ENCODE data around the gene LEAP2. TPM values are rescaled to one million over a fixed set of nuclear protein-coding genes. Genes with fewer than 3 reads are reported as not detected.

The LEAP2 gene
- total RNA-seq, 1 donor from 2014 or later = 0.91 TPM

- H3K4me1 Mint-ChIP-seq (ENCODE audit: unreplicated experiment) = peaks cover 11% of the 10 kb centered on the region
- no peak for TF ChIP-seq CTCF (IDR thresholded peaks at IDR 0.05)
- H3K27ac Mint-ChIP-seq (ENCODE audit: unreplicated experiment) = no peak overlapping the region
- no peak overlapping the region for H3K4me3 Mint-ChIP-seq (ENCODE audit: unreplicated experiment)
- no peaks in the 10 kb centered on the region for H3K9me3 Mint-ChIP-seq (ENCODE audit: unreplicated experiment)
- no peak for DNase-seq (ENCODE audit: extremely low spot score, unreplicated experiment)
- H3K27me3 Mint-ChIP-seq (ENCODE audit: unreplicated experiment) = no peaks in the 10 kb centered on the region
- H3K36me3 Mint-ChIP-seq (ENCODE audit: unreplicated experiment) = no peaks in the 10 kb centered on the region
Observed at GRCh38 chr5:132837868-132838267, 35.6 kb upstream of the LEAP2 start.

GRCh38 chr5:132838516-132839282 lies 34.8 kb upstream of the LEAP2 start:
- no peaks in the 10 kb centered on the region for H3K9me3 Mint-ChIP-seq (ENCODE audit: unreplicated experiment)
- no peak for DNase-seq (ENCODE audit: extremely low spot score, unreplicated experiment)

GRCh38 chr5:132839426-132840301 lies 33.8 kb upstream of the LEAP2 start:
- Mint-ChIP-seq H3K4me3 (ENCODE audit: unreplicated experiment) (no peak overlapping the region), H3K27ac (ENCODE audit: unreplicated experiment) (no peak overlapping the region)

More at GRCh38 chr5:132838516-132839282, 34.8 kb upstream of the LEAP2 start:
- Mint-ChIP-seq H3K27me3 (ENCODE audit: unreplicated experiment) (no peaks in the 10 kb centered on the region), H3K27ac (ENCODE audit: unreplicated experiment) (no peak overlapping the region), H3K4me3 (ENCODE audit: unreplicated experiment) (no peak overlapping the region), H3K36me3 (ENCODE audit: unreplicated experiment) (no peaks in the 10 kb centered on the region), H3K4me1 (ENCODE audit: unreplicated experiment) (peaks cover 11% of the 10 kb centered on the region)
- TF ChIP-seq CTCF (IDR thresholded peaks at IDR 0.05) = no peak

GRCh38 chr5:132840313-132840712 lies 33.2 kb upstream of the LEAP2 start:
- no peaks in the 10 kb centered on the region for H3K9me3 Mint-ChIP-seq (ENCODE audit: unreplicated experiment)
- no peak overlapping the region for H3K27ac Mint-ChIP-seq (ENCODE audit: unreplicated experiment)
- no peak overlapping the region for H3K4me3 Mint-ChIP-seq (ENCODE audit: unreplicated experiment)
- no peak for TF ChIP-seq CTCF (IDR thresholded peaks at IDR 0.05)
- no peaks in the 10 kb centered on the region for H3K27me3 Mint-ChIP-seq (ENCODE audit: unreplicated experiment)
- H3K36me3 Mint-ChIP-seq (ENCODE audit: unreplicated experiment) = no peaks in the 10 kb centered on the region
- peaks cover 11% of the 10 kb centered on the region for H3K4me1 Mint-ChIP-seq (ENCODE audit: unreplicated experiment)
- no peak for DNase-seq (ENCODE audit: extremely low spot score, unreplicated experiment)

More at GRCh38 chr5:132839426-132840301, 33.8 kb upstream of the LEAP2 start:
- no peaks in the 10 kb centered on the region for H3K27me3 Mint-ChIP-seq (ENCODE audit: unreplicated experiment)
- H3K9me3 Mint-ChIP-seq (ENCODE audit: unreplicated experiment) = no peaks in the 10 kb centered on the region
- H3K4me1 Mint-ChIP-seq (ENCODE audit: unreplicated experiment) = peaks cover 11% of the 10 kb centered on the region
- H3K36me3 Mint-ChIP-seq (ENCODE audit: unreplicated experiment) = no peaks in the 10 kb centered on the region
- TF ChIP-seq CTCF (IDR thresholded peaks at IDR 0.05) = no peak
- DNase-seq (ENCODE audit: extremely low spot score, unreplicated experiment) = no peak

- H3K4me1 Mint-ChIP-seq (ENCODE audit: unreplicated experiment) = peaks cover 11% of the 10 kb centered on the region
- no peaks in the 10 kb centered on the region for H3K36me3 Mint-ChIP-seq (ENCODE audit: unreplicated experiment)
- no peak overlapping the region for H3K27ac Mint-ChIP-seq (ENCODE audit: unreplicated experiment)
- no peak for DNase-seq (ENCODE audit: extremely low spot score, unreplicated experiment)
- no peaks in the 10 kb centered on the region for H3K27me3 Mint-ChIP-seq (ENCODE audit: unreplicated experiment)
- H3K9me3 Mint-ChIP-seq (ENCODE audit: unreplicated experiment) = no peaks in the 10 kb centered on the region
- TF ChIP-seq CTCF (IDR thresholded peaks at IDR 0.05) = no peak
- H3K4me3 Mint-ChIP-seq (ENCODE audit: unreplicated experiment) = no peak overlapping the region
Observed at GRCh38 chr5:132840896-132841295, 32.6 kb upstream of the LEAP2 start.
